HepG2 (cell line): ENCODE results near the gene ASB8. TPM values are rescaled to one million over a fixed set of nuclear protein-coding genes. Genes with fewer than 3 reads are reported as not detected.

Source experiments
- ATAC-seq: fragments of 200-7000 bp; cut with Tn5 transposase; 3 replicates; pipeline ENCODE4 v1.9.1; 2020; ENCODE audit warnings: mild to moderate bottlenecking, moderate library complexity
- BruUV-seq: library from RNA; stranded (reverse); fragments of 400-500 nt; replicated peaks from 2 replicates; lab custom pipeline; 2021; lab: Mats Ljungman, UMichigan
- CTCF ChIA-PET: fragments of 300-600 bp; formaldehyde crosslinking; extraction: SDS; loops from one replicate; lab custom pipeline; 2021; ENCODE audit warnings: low total read pairs, inconsistent platforms, low intra/inter-chr PET ratio; lab: Yijun Ruan, JAX
- POLR2A ChIA-PET: fragments of 350-600 bp; sonication (Branson Sonifier 250); formaldehyde crosslinking; loops from one replicate; lab custom pipeline; 2020; ENCODE audit warnings: antibody characterized with exemption, inconsistent platforms; lab: Yijun Ruan, JAX
- DNase-seq: peaks from one replicate; pipeline ENCODE4 v3.0.0-alpha.2; 2015; ENCODE audit warnings: low spot score
- FAIRE-seq: peaks from 3 replicates; lab custom pipeline; 2011; peaks lifted over from hg19 to GRCh38; lab: Jason Lieb, UNC
- H2AFZ ChIP-seq: one replicate; pipeline ENCODE4 v1.6.1; 2011; ENCODE audit warnings: low read length, inconsistent platforms
- H3K27ac ChIP-seq: fragments of 300-600 bp; 3 replicates; pipeline ENCODE4 v1.8.0; 2011; ENCODE audit warnings: mixed run types, mild to moderate bottlenecking, mixed read lengths, low read length, inconsistent platforms; ENCODE audit not compliant: insufficient read depth; ENCODE audit errors: extremely low read length
- H3K27me3 ChIP-seq, 2 experiments: fragments of 200-600 bp in 1 of 2; 2 replicates in 1 of 2; 3 replicates in 1 of 2; pipeline versions ENCODE4 v1.6.0 to v1.8.0; 2011; ENCODE audit warnings: low read length in 2 of 2, mild to moderate bottlenecking in 2 of 2, moderate library complexity in 2 of 2, inconsistent platforms in 1 of 2; ENCODE audit not compliant: insufficient read depth in 2 of 2, control insufficient read depth in 1 of 2
- H3K36me3 ChIP-seq, 2 experiments: fragments of 200-600 bp in 1 of 2; replicated peaks in 1 of 2; 2 replicates in 1 of 2; 3 replicates in 1 of 2; pipeline versions ENCODE4 v1.5.1 to v1.8.0; 2011; ENCODE audit warnings: low read length in 2 of 2, inconsistent platforms in 1 of 2; ENCODE audit not compliant: insufficient read depth in 2 of 2, control insufficient read depth in 1 of 2
- H3K4me1 ChIP-seq: 2 replicates; pipeline ENCODE4 v1.5.1; 2012; ENCODE audit warnings: low read length, inconsistent platforms; ENCODE audit not compliant: insufficient read depth
- H3K4me2 ChIP-seq: 2 replicates; pipeline ENCODE4 v1.6.0; 2011; ENCODE audit warnings: low read depth, low read length, inconsistent platforms
- H3K4me3 ChIP-seq, 3 experiments: fragments of 200-600 bp in 1 of 3; sonication (generic), shearing (Covaris generic) in 1 of 3; replicated peaks in 1 of 3; 2 replicates each; pipeline ENCODE4 v1.5.1; 2011 to 2016; ENCODE audit warnings: low read length in 3 of 3, inconsistent platforms in 2 of 3, low read depth in 2 of 3, mild to moderate bottlenecking in 2 of 3, control low read depth in 1 of 3, mixed read lengths in 1 of 3; ENCODE audit not compliant: insufficient read depth in 1 of 3
- H3K79me2 ChIP-seq: one replicate; pipeline ENCODE4 v1.6.1; 2011; ENCODE audit warnings: low read length, inconsistent platforms; ENCODE audit not compliant: insufficient read depth
- H3K9ac ChIP-seq: 2 replicates; pipeline ENCODE4 v1.6.0; 2011; ENCODE audit warnings: mild to moderate bottlenecking, low read depth, low read length, inconsistent platforms; ENCODE audit not compliant: insufficient read depth
- H3K9me3 ChIP-seq: 2 replicates; pipeline ENCODE4 v1.5.1; 2012; ENCODE audit warnings: mild to moderate bottlenecking, low read length
- H4K20me1 ChIP-seq: 2 replicates; pipeline ENCODE4 v1.6.0; 2011; ENCODE audit warnings: inconsistent platforms, mild to moderate bottlenecking, low read length, moderate library complexity; ENCODE audit not compliant: insufficient read depth
- CEBPG ChIP-seq: IDR thresholded peaks from 2 replicates; pipeline ENCODE4 v1.6.1; 2016
- HDAC6 ChIP-seq: fragments of 200-600 bp; sonication (generic); IDR thresholded peaks from 2 replicates; pipeline ENCODE4 v1.7.0; 2017; ENCODE audit warnings: mild to moderate bottlenecking, antibody characterized with exemption, low read length, low read depth
- HOXA3 ChIP-seq: sonication (generic); formaldehyde crosslinking; IDR thresholded peaks from 2 replicates; pipeline ENCODE4 v1.5.0; 2020; ENCODE audit warnings: missing genetic modification reagents
- IKZF1 ChIP-seq: fragments of 450-650 bp; IDR thresholded peaks from 2 replicates; pipeline ENCODE4 v1.7.1; 2016
- KDM6A ChIP-seq: IDR thresholded peaks from 2 replicates; pipeline ENCODE4 v1.6.1; 2016; ENCODE audit warnings: low read depth
- KLF9 ChIP-seq: IDR thresholded peaks from 2 replicates; pipeline ENCODE4 v1.6.1; 2016; ENCODE audit warnings: low read depth
- MIER2 ChIP-seq: IDR thresholded peaks from 2 replicates; pipeline ENCODE4 v1.6.1; 2016; ENCODE audit warnings: missing biosample characterization, missing genetic modification reagents
- NFYB ChIP-seq: sonication (generic); formaldehyde crosslinking; IDR thresholded peaks from 2 replicates; pipeline ENCODE4 v1.4.0; 2020; ENCODE audit warnings: missing genetic modification reagents
- ONECUT2 ChIP-seq: sonication (generic); formaldehyde crosslinking; IDR thresholded peaks from 2 replicates; pipeline ENCODE4 v1.4.0; 2020; ENCODE audit warnings: missing genetic modification reagents
- POGZ ChIP-seq: sonication (generic); formaldehyde crosslinking; IDR thresholded peaks from 2 replicates; pipeline ENCODE4 v1.4.0; 2020; ENCODE audit warnings: mild to moderate bottlenecking, missing genetic modification reagents
- RARA ChIP-seq: IDR thresholded peaks from 2 replicates; pipeline ENCODE4 v1.6.1; 2016; ENCODE audit warnings: missing genetic modification reagents, missing compliant biosample characterization
- SMAD3 ChIP-seq: sonication (generic); formaldehyde crosslinking; IDR thresholded peaks from 2 replicates; pipeline ENCODE4 v1.4.0; 2020; ENCODE audit warnings: missing genetic modification reagents
- TAF15 ChIP-seq: fragments of 200-400 bp; formaldehyde crosslinking; IDR thresholded peaks from one replicate; pipeline ENCODE4 v1.6.1; 2018; ENCODE audit warnings: mild to moderate bottlenecking, low read depth, low read length; ENCODE audit not compliant: poor library complexity, severe bottlenecking
- U2AF1 ChIP-seq: fragments of 200-400 bp; formaldehyde crosslinking; optimal IDR thresholded peaks from 2 replicates; pipeline ENCODE3; 2017; ENCODE audit warnings: mild to moderate bottlenecking, low read depth, low read length
- ZFP36L2 ChIP-seq: sonication (generic); formaldehyde crosslinking; IDR thresholded peaks from 2 replicates; pipeline ENCODE4 v1.4.0; 2020; ENCODE audit warnings: missing genetic modification reagents
- ZNF101 ChIP-seq: sonication (generic); formaldehyde crosslinking; IDR thresholded peaks from 2 replicates; pipeline ENCODE4 v1.4.0; 2020; ENCODE audit warnings: mild to moderate bottlenecking, low read depth, missing genetic modification reagents, borderline replicate concordance
- ZNF605 ChIP-seq: sonication (generic); formaldehyde crosslinking; IDR thresholded peaks from 2 replicates; pipeline ENCODE4 v1.8.0; 2022; ENCODE audit warnings: mild to moderate bottlenecking, missing genetic modification reagents
- ZNF703 ChIP-seq: sonication (generic); formaldehyde crosslinking; IDR thresholded peaks from 2 replicates; pipeline ENCODE4 v1.5.1; 2020; ENCODE audit warnings: missing genetic modification reagents, mild to moderate bottlenecking, moderate library complexity, borderline replicate concordance
- ZNF773 ChIP-seq: sonication (generic); formaldehyde crosslinking; IDR thresholded peaks from 2 replicates; pipeline ENCODE4 v1.4.0; 2020; ENCODE audit warnings: missing genetic modification reagents, borderline replicate concordance
- ZSCAN20 ChIP-seq: sonication (generic); formaldehyde crosslinking; IDR thresholded peaks from 2 replicates; pipeline ENCODE4 v1.4.0; 2020; ENCODE audit warnings: missing genetic modification reagents, mild to moderate bottlenecking, borderline replicate concordance
- WGBS: methylation state at CpG from one replicate; pipeline ENCODE4 v1.1.6; 2017; ENCODE audit warnings: low lambda C conversion rate; 5-methylcytosine and 5-hydroxymethylcytosine counted together
- in situ Hi-C: cut with HindIII; loops from 2 replicates; pipeline ENCODE4 v1.10.0; 2017; ENCODE audit warnings: low pct_unique_long_range_greater_than_20kb; ENCODE audit not compliant: extremely low pct_ligation_motif_present
- intact Hi-C: fragments of 100-400 bp; cut with micrococcal nuclease; formaldehyde crosslinking; loops from one replicate; pipeline ENCODE4 v1.10.0; 2022; ENCODE audit not compliant: unreplicated experiment
- polyA plus RNA-seq, 8 experiments: library from polyadenylated mRNA; depleted of rRNA in 3 of 8; stranded (reverse) in 7 of 8; unstranded in 1 of 8; fragments of >200 nt; fragmentation: Illumina TruSeq in 4 of 8; extraction: Trizol in 4 of 8; gene quantifications; 2 replicates each; pipeline versions ENCODE4 v1.2.1 to v1.2.3, GENCODE V29; 2011 to 2016; ENCODE audit warnings: low read depth in 4 of 8, missing spikeins in 1 of 8, mixed read lengths in 1 of 8; ENCODE audit not compliant: insufficient read depth in 1 of 8
- total RNA-seq, 5 experiments: library from RNA; depleted of rRNA; stranded (reverse); fragments of >200 nt; fragmentation: Illumina TruSeq; extraction: Trizol; gene quantifications; 2 replicates each; pipeline ENCODE4 v1.2.3, GENCODE V29; 2016; ENCODE audit warnings: low read depth in 1 of 5
- TF ChIP-seq, protein P1 (sequence below): sonication (generic); formaldehyde crosslinking; conservative IDR thresholded peaks from 2 replicates; pipeline ENCODE4 v1.8.0; 2022; ENCODE audit warnings: missing genetic modification reagents
- TF ChIP-seq, protein P2 (sequence below): sonication (generic); formaldehyde crosslinking; IDR thresholded peaks from 2 replicates; pipeline ENCODE4 v1.9.0; 2021; ENCODE audit warnings: missing genetic modification reagents, borderline replicate concordance

The ASB8 gene
- total and polyA plus RNA-seq, 2 of the 13 experiments (the other 11 are each of a cell fraction or from before 2014, with no cell fraction given), result 14.0 to 15.5 TPM

DNA sequence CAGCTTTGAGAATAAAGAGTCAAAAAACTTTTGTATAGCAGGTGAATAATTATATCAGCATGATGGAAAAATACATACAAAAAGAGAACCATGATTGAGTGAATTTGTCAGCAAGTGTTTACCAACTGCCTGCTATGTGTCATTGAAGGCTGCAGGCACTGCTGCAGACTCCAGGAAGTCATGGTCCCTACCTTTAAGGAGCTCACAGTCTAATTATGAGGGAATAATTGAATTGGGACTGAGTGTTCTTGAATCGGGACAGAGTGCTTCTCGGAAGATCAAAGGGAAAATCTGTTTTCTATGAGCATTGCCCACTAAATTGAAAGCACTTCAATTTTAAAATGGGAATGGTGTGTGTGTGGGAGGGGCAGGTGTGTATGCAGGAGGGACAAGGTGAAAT, 36.3 kb upstream of the ASB8 start (continued):
- TF ChIP-seq, protein P1, sequence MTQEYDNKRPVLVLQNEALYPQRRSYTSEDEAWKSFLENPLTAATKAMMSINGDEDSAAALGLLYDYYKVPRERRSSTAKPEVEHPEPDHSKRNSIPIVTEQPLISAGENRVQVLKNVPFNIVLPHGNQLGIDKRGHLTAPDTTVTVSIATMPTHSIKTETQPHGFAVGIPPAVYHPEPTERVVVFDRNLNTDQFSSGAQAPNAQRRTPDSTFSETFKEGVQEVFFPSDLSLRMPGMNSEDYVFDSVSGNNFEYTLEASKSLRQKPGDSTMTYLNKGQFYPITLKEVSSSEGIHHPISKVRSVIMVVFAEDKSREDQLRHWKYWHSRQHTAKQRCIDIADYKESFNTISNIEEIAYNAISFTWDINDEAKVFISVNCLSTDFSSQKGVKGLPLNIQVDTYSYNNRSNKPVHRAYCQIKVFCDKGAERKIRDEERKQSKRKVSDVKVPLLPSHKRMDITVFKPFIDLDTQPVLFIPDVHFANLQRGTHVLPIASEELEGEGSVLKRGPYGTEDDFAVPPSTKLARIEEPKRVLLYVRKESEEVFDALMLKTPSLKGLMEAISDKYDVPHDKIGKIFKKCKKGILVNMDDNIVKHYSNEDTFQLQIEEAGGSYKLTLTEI (CRISPR knock-in tag), result no peak
- TF ChIP-seq, protein P2, sequence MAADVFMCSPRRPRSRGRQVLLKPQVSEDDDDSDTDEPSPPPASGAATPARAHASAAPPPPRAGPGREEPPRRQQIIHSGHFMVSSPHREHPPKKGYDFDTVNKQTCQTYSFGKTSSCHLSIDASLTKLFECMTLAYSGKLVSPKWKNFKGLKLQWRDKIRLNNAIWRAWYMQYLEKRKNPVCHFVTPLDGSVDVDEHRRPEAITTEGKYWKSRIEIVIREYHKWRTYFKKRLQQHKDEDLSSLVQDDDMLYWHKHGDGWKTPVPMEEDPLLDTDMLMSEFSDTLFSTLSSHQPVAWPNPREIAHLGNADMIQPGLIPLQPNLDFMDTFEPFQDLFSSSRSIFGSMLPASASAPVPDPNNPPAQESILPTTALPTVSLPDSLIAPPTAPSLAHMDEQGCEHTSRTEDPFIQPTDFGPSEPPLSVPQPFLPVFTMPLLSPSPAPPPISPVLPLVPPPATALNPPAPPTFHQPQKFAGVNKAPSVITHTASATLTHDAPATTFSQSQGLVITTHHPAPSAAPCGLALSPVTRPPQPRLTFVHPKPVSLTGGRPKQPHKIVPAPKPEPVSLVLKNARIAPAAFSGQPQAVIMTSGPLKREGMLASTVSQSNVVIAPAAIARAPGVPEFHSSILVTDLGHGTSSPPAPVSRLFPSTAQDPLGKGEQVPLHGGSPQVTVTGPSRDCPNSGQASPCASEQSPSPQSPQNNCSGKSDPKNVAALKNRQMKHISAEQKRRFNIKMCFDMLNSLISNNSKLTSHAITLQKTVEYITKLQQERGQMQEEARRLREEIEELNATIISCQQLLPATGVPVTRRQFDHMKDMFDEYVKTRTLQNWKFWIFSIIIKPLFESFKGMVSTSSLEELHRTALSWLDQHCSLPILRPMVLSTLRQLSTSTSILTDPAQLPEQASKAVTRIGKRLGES, result no peak
- no peak for TF ChIP-seq ZNF605 (CRISPR knock-in tag)
- TF ChIP-seq SMAD3, result no peak
- TF ChIP-seq U2AF1, result no peak
- TF ChIP-seq MIER2, result no peak
- TF ChIP-seq IKZF1, result no peak
- TF ChIP-seq KLF9 (CRISPR knock-in tag), result no peak
- TF ChIP-seq ONECUT2 (CRISPR knock-in tag), result no peak

DNA sequence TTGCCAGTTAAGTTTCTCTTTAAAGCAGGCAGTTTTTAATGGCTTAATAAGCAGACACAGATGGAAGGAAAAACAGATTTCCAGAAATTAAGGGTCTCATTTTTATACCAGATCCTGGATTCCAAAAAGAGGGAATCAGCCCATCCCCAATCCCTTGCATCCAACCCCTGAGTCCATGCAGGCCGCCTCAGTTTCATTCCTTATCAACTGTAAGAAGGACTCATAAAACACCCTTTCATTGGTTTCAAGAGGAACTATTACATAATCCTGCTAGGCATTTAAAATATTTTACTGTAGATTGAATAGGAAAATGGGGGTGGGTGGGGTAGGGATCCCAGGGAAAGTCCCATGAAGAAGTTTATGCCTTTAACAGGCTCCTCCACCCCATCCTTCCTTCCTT, 35.5 kb upstream of the ASB8 start:
- intact Hi-C loops, result no loop called here
- FAIRE-seq, result no peak

More for the DNA sequence above, 35.5 kb upstream of the ASB8 start:
- Histone ChIP-seq H3K9ac (no peak overlapping the region), H3K4me1 (no peaks in the 10 kb centered on the region), H3K27me3 (peaks cover 0 to 3% of the 10 kb centered on the region in 2 experiments; a peak in 3 of 5 replicates), H3K4me3 (no peak overlapping the region), H3K4me2 (no peak overlapping the region), H2AFZ (no peak overlapping the region), H3K27ac (no peak overlapping the region), H3K9me3 (no peaks in the 10 kb centered on the region), H3K79me2 (no peaks in the 10 kb centered on the region), H4K20me1 (no peaks in the 10 kb centered on the region), H3K36me3 (no peaks in the 10 kb centered on the region)
- POLR2A ChIA-PET, result no interaction called here
- BruUV-seq, result no TSS peak
- in situ Hi-C loops, result no loop called here
- TF ChIP-seq ZNF703 (CRISPR knock-in tag) (no peak), HOXA3 (no peak), ZNF773 (CRISPR knock-in tag) (no peak), HDAC6 (no peak), CEBPG (CRISPR knock-in tag) (no peak), POGZ (CRISPR knock-in tag) (no peak), ZFP36L2 (no peak), ZNF101 (no peak), NFYB (no peak), TAF15 (no peak), RARA (CRISPR knock-in tag) (no peak), KDM6A (CRISPR knock-in tag) (no peak), ZSCAN20 (CRISPR knock-in tag) (no peak)
- WGBS, result 0% methylated on average over 1 of the region's 1 CpG
- no peak for ATAC-seq
- CTCF ChIA-PET, result no interaction called here
- no peak for DNase-seq
